Thyroid gland (tissue), 4 donors: ENCODE results near the gene CHD6.

ENCODE experiments used
- POLR2A ChIP-seq, 2 donors: fragments of 450-650 bp; IDR thresholded peaks; one replicate each; pipeline ENCODE4 v1.6.1; 2017; ENCODE audit warnings: antibody characterized with exemption in 2 of 2, mild to moderate bottlenecking in 2 of 2, moderate library complexity in 1 of 2
- TF ChIP-seq, protein P1 (sequence below), 6 experiments: fragments of 200-600 bp in 3 of 6; fragments of 450-650 bp in 3 of 6; sonication (generic) in 3 of 6; IDR thresholded peaks; one replicate each; pipeline ENCODE4 v1.5.1; 2016 to 2019; ENCODE audit warnings: antibody characterized with exemption in 6 of 6, mild to moderate bottlenecking in 2 of 6, inconsistent platforms in 1 of 6, moderate library complexity in 1 of 6

GRCh38 chr20:41394931-41395666 lies 223.1 kb downstream of the CHD6 start:
- TF ChIP-seq, protein P1, sequence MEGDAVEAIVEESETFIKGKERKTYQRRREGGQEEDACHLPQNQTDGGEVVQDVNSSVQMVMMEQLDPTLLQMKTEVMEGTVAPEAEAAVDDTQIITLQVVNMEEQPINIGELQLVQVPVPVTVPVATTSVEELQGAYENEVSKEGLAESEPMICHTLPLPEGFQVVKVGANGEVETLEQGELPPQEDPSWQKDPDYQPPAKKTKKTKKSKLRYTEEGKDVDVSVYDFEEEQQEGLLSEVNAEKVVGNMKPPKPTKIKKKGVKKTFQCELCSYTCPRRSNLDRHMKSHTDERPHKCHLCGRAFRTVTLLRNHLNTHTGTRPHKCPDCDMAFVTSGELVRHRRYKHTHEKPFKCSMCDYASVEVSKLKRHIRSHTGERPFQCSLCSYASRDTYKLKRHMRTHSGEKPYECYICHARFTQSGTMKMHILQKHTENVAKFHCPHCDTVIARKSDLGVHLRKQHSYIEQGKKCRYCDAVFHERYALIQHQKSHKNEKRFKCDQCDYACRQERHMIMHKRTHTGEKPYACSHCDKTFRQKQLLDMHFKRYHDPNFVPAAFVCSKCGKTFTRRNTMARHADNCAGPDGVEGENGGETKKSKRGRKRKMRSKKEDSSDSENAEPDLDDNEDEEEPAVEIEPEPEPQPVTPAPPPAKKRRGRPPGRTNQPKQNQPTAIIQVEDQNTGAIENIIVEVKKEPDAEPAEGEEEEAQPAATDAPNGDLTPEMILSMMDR (IDR thresholded peaks at IDR 0.05), result no peak
- no peak for TF ChIP-seq POLR2A (IDR thresholded peaks at IDR 0.05)
